Measurements from ENCODE around the gene BCAP31. TPM values are rescaled to one million over a fixed set of nuclear protein-coding genes. Genes with fewer than 3 reads are reported as not detected.

BCAP31 gene
- total RNA-seq, 1 donor from 2014 or later = 83.0 TPM

GRCh38 chrX:153726286-153727122 is 2.3 kb upstream of the BCAP31 start:
- Histone ChIP-seq H3K27me3 (ENCODE audit: control insufficient read depth in 3 of 3, insufficient read depth in 3 of 3, low read length in 3 of 3) (no peaks in the 10 kb centered on the region), H3K36me3 (ENCODE audit: control insufficient read depth in 3 of 3, insufficient read depth in 3 of 3, low read length in 3 of 3) (peaks cover 2 to 4% (median 4%) of the 10 kb centered on the region in 3 donors), H3K9ac (ENCODE audit: low read depth in 1 of 3, low read length in 3 of 3) (peak overlapping the region; percentile 62 to 86 (median 70)), H3K4me1 (ENCODE audit: control insufficient read depth in 3 of 3, insufficient read depth in 3 of 3, low read length in 3 of 3) (peaks cover 45 to 55% (median 53%) of the 10 kb centered on the region in 3 donors), H3K9me3 (ENCODE audit: control insufficient read depth in 3 of 3, low read length in 3 of 3) (no peaks in the 10 kb centered on the region), H3K4me3 (ENCODE audit: low read length in 3 of 3) (peak overlapping the region; percentile 43 to 65 (median 56)), H3K27ac (ENCODE audit: low read depth, low read length) (peak overlapping the region; percentile 92)

- H3K27me3 ChIP-seq (ENCODE audit: control insufficient read depth in 3 of 3, insufficient read depth in 3 of 3, low read length in 3 of 3) = no peaks in the 10 kb centered on the region
- H3K9ac ChIP-seq (ENCODE audit: low read depth in 1 of 3, low read length in 3 of 3) = peak overlapping the region; percentile 62 to 86 (median 74)
- H3K27ac ChIP-seq (ENCODE audit: low read depth, low read length) = peak overlapping the region; percentile 92
- peaks cover 45 to 55% (median 53%) of the 10 kb centered on the region in 3 donors for H3K4me1 ChIP-seq (ENCODE audit: control insufficient read depth in 3 of 3, insufficient read depth in 3 of 3, low read length in 3 of 3)
- H3K36me3 ChIP-seq (ENCODE audit: control insufficient read depth in 3 of 3, insufficient read depth in 3 of 3, low read length in 3 of 3) = peaks cover 4% of the 10 kb centered on the region in 3 donors
- H3K4me3 ChIP-seq (ENCODE audit: low read length in 3 of 3) = peak overlapping the region in 2 of 3 donors; percentile 65 to 75
- no peaks in the 10 kb centered on the region for H3K9me3 ChIP-seq (ENCODE audit: control insufficient read depth in 3 of 3, low read length in 3 of 3)
Measured at GRCh38 chrX:153725832-153726285, 1.7 kb upstream of the BCAP31 start.

- H3K27ac ChIP-seq (ENCODE audit: low read depth, low read length) = peak overlapping the region; percentile 92
- peak overlapping the region; percentile 59 to 75 (median 65) for H3K4me3 ChIP-seq (ENCODE audit: low read length in 3 of 3)
- peaks cover 45 to 55% (median 53%) of the 10 kb centered on the region in 3 donors for H3K4me1 ChIP-seq (ENCODE audit: control insufficient read depth in 3 of 3, insufficient read depth in 3 of 3, low read length in 3 of 3)
- no peaks in the 10 kb centered on the region for H3K9me3 ChIP-seq (ENCODE audit: control insufficient read depth in 3 of 3, low read length in 3 of 3)
- peak overlapping the region; percentile 74 to 86 (median 75) for H3K9ac ChIP-seq (ENCODE audit: low read depth in 1 of 3, low read length in 3 of 3)
- H3K27me3 ChIP-seq (ENCODE audit: control insufficient read depth in 3 of 3, insufficient read depth in 3 of 3, low read length in 3 of 3) = no peaks in the 10 kb centered on the region
- peaks cover 7 to 8% (median 8%) of the 10 kb centered on the region in 3 donors for H3K36me3 ChIP-seq (ENCODE audit: control insufficient read depth in 3 of 3, insufficient read depth in 3 of 3, low read length in 3 of 3)
Measured at GRCh38 chrX:153725039-153725831, 1.0 kb upstream of the BCAP31 start.

DNA sequence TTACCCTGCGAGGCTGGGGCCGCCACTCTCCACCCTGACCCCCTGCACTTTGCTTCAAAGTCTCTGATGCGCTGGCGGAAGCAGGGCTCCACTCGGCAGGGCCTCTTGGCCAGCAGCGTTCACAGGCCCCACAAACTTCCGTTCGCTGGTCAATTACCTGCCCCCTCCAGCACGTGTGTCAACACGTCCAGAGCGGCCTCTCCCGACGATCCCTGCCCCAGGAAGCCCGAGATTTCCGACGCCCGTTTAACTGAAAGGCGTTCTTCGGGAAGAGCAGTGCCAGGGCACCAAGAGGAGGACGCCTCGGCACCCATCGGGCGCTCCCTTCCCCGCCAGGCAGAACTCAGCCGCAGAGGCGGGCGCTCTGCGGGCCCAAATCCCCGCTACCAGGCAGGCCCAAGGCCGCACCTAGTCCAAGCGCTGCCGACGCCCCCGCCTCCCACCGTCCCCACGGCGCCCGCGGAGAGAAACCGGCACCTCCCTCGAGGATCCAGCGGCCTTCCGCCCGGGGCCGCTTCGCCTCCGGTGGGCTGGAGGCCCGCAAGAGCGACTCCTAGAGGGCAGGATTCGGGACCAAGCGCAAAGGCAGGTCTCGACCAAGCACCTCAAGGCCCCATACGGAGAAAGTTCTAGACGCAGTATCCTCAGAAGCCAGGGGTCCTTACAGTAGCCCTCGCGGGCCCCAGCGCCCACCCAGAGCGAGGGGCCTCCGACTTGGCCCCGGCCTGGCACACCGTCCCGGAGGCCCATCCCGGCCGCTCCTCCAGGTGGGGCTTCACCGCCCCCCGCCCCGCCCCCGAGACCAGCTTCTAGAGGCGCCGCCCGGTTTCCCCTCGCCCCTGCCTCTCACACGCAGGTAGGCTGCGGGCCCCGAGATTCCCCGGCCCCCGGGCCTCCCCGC is 586 bp downstream of the BCAP31 start:
- H3K4me3 ChIP-seq (ENCODE audit: low read length in 3 of 3) = peak overlapping the region; percentile 62 to 69 (median 67)
- no peaks in the 10 kb centered on the region for H3K9me3 ChIP-seq (ENCODE audit: control insufficient read depth in 3 of 3, low read length in 3 of 3)
- no peaks in the 10 kb centered on the region for H3K27me3 ChIP-seq (ENCODE audit: control insufficient read depth in 3 of 3, insufficient read depth in 3 of 3, low read length in 3 of 3)
- H3K4me1 ChIP-seq (ENCODE audit: control insufficient read depth in 3 of 3, insufficient read depth in 3 of 3, low read length in 3 of 3) = peaks cover 41 to 53% (median 49%) of the 10 kb centered on the region in 3 donors
- peak overlapping the region; percentile 92 for H3K27ac ChIP-seq (ENCODE audit: low read depth, low read length)
- peaks cover 14 to 22% (median 15%) of the 10 kb centered on the region in 3 donors for H3K36me3 ChIP-seq (ENCODE audit: control insufficient read depth in 3 of 3, insufficient read depth in 3 of 3, low read length in 3 of 3)
- H3K9ac ChIP-seq (ENCODE audit: low read depth in 1 of 3, low read length in 3 of 3) = peak overlapping the region; percentile 69 to 83 (median 80)

DNA sequence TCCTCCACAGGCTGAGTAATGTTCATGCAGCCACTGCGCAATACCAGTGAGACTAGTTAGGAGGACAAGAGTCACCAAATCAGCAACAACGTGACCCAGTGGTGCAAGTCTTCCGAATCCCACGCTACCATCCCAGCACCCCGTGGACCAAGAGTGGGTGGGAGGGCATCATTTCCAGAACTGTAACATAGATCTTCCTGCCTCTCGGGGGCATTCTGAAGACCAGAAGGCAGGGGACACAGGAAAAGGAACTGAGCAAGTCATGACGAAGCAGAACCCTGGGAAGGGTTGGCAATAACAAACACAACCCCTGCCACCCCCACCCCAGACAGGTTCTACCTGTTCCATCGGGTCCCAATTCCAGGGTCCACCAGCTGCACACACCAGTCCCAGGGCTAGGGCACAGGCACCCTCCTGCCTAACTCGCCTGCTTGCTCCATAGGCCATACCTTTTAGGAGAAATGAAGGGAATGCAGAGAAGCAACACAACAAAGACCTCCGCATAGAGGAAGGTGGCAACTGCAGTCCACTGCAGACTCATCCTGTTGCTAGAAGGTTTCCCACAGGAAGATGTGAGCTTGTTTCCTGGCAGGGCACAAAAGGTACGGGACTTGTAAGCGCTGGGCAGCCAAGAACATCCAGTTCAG is 1.4 kb downstream of the BCAP31 start:
- peak overlapping the region; percentile 62 to 69 (median 67) for H3K4me3 ChIP-seq (ENCODE audit: low read length in 3 of 3)
- no peaks in the 10 kb centered on the region for H3K9me3 ChIP-seq (ENCODE audit: control insufficient read depth in 3 of 3, low read length in 3 of 3)
- H3K27ac ChIP-seq (ENCODE audit: low read depth, low read length) = peak overlapping the region; percentile 92
- no peaks in the 10 kb centered on the region for H3K27me3 ChIP-seq (ENCODE audit: control insufficient read depth in 3 of 3, insufficient read depth in 3 of 3, low read length in 3 of 3)
- H3K9ac ChIP-seq (ENCODE audit: low read depth in 1 of 3, low read length in 3 of 3) = peak overlapping the region; percentile 69 to 83 (median 80)
- peaks cover 15 to 25% (median 18%) of the 10 kb centered on the region in 3 donors for H3K36me3 ChIP-seq (ENCODE audit: control insufficient read depth in 3 of 3, insufficient read depth in 3 of 3, low read length in 3 of 3)
- H3K4me1 ChIP-seq (ENCODE audit: control insufficient read depth in 3 of 3, insufficient read depth in 3 of 3, low read length in 3 of 3) = peaks cover 35 to 46% (median 42%) of the 10 kb centered on the region in 3 donors

- Histone ChIP-seq H3K9ac (ENCODE audit: low read depth in 1 of 3, low read length in 3 of 3) (no peak overlapping the region), H3K27me3 (ENCODE audit: control insufficient read depth in 3 of 3, insufficient read depth in 3 of 3, low read length in 3 of 3) (no peaks in the 10 kb centered on the region), H3K4me3 (ENCODE audit: low read length in 3 of 3) (no peak overlapping the region), H3K36me3 (ENCODE audit: control insufficient read depth in 3 of 3, insufficient read depth in 3 of 3, low read length in 3 of 3) (peaks cover 20 to 37% (median 27%) of the 10 kb centered on the region in 3 donors), H3K27ac (ENCODE audit: low read depth, low read length) (no peak overlapping the region), H3K4me1 (ENCODE audit: control insufficient read depth in 3 of 3, insufficient read depth in 3 of 3, low read length in 3 of 3) (peaks cover 9 to 15% (median 12%) of the 10 kb centered on the region in 3 donors), H3K9me3 (ENCODE audit: control insufficient read depth in 3 of 3, low read length in 3 of 3) (no peaks in the 10 kb centered on the region)
Measured at GRCh38 chrX:153719701-153720100, 4.5 kb downstream of the BCAP31 start.

DNA sequence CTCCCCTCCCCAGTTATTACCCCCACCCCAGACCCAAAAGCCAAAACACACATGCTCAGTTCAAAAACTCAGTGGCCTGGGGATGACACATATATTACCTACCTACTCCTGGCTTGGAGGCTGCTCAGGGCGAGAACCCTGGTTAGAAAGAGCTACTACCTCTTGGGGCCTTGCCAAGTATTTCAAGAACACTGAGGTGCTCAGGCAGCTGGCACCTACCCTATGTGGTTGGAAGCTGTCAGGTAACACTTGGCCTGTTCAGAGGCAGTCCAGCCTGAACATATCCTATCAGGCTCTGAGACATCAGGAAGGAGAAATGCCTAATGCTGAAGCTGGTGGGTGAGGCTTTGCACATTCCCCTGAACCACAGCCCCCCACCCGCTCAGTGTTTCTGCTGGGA is 4.9 kb downstream of the BCAP31 start:
- no peak overlapping the region for H3K9ac ChIP-seq (ENCODE audit: low read depth in 1 of 3, low read length in 3 of 3)

DNA sequence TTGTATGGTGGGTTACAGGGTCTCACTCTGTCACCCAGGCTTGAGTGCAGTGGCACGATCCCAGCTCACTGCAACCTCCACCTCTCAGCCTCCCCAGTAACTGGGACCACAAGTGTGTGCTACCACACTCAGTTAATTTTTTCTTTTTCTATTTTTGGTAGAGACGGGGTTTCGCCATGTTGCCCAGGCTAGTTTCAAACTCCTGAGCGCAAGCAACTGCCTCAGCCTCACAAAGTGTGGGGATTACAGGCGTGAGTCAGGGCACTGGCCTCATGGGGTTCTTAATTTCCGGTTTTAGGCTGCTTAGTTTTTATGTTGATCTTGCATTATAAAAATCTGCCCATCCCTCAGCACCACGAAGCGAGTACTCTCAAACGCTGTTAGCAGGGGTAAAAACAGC is 6.7 kb downstream of the BCAP31 start:
- peaks cover 0 to 6% (median 2%) of the 10 kb centered on the region in 3 donors for H3K4me1 ChIP-seq (ENCODE audit: control insufficient read depth in 3 of 3, insufficient read depth in 3 of 3, low read length in 3 of 3)
- no peak overlapping the region for H3K27ac ChIP-seq (ENCODE audit: low read depth, low read length)
- no peaks in the 10 kb centered on the region for H3K27me3 ChIP-seq (ENCODE audit: control insufficient read depth in 3 of 3, insufficient read depth in 3 of 3, low read length in 3 of 3)
- peaks cover 20 to 39% (median 29%) of the 10 kb centered on the region in 3 donors for H3K36me3 ChIP-seq (ENCODE audit: control insufficient read depth in 3 of 3, insufficient read depth in 3 of 3, low read length in 3 of 3)
- H3K9ac ChIP-seq (ENCODE audit: low read depth in 1 of 3, low read length in 3 of 3) = no peak overlapping the region
- H3K9me3 ChIP-seq (ENCODE audit: control insufficient read depth in 3 of 3, low read length in 3 of 3) = no peaks in the 10 kb centered on the region
- no peak overlapping the region for H3K4me3 ChIP-seq (ENCODE audit: low read length in 3 of 3)

More for the DNA sequence above, 4.9 kb downstream of the BCAP31 start:
- H3K36me3 ChIP-seq (ENCODE audit: control insufficient read depth in 3 of 3, insufficient read depth in 3 of 3, low read length in 3 of 3) = peaks cover 20 to 37% (median 29%) of the 10 kb centered on the region in 3 donors
- no peak overlapping the region for H3K27ac ChIP-seq (ENCODE audit: low read depth, low read length)
- peaks cover 9 to 15% (median 12%) of the 10 kb centered on the region in 3 donors for H3K4me1 ChIP-seq (ENCODE audit: control insufficient read depth in 3 of 3, insufficient read depth in 3 of 3, low read length in 3 of 3)
- H3K9me3 ChIP-seq (ENCODE audit: control insufficient read depth in 3 of 3, low read length in 3 of 3) = no peaks in the 10 kb centered on the region
- no peak overlapping the region for H3K4me3 ChIP-seq (ENCODE audit: low read length in 3 of 3)
- no peaks in the 10 kb centered on the region for H3K27me3 ChIP-seq (ENCODE audit: control insufficient read depth in 3 of 3, insufficient read depth in 3 of 3, low read length in 3 of 3)

DNA sequence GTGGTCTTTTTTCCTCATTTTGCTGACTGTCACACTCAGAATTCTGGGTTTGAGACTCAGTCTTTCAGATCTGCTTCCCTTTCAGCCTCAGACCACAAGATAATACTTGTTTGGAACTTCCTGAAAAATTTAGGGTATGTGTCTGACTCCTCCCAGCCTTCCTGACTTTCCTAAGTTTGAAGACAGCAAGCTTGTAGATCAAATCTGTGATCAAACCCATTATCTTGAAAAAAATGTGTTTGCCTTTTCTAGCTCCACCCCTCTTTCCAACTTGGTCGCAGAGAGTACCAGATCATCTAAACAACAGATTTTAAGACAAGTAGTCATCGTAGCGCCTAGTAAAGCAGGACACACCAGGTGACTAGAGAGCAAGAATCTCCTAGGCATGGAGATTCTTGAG is 9.9 kb downstream of the BCAP31 start:
- H3K9me3 ChIP-seq (ENCODE audit: control insufficient read depth in 3 of 3, low read length in 3 of 3) = no peaks in the 10 kb centered on the region
- no peaks in the 10 kb centered on the region for H3K27me3 ChIP-seq (ENCODE audit: control insufficient read depth in 3 of 3, insufficient read depth in 3 of 3, low read length in 3 of 3)
- H3K9ac ChIP-seq (ENCODE audit: low read depth in 1 of 3, low read length in 3 of 3) = no peak overlapping the region
- H3K36me3 ChIP-seq (ENCODE audit: control insufficient read depth in 3 of 3, insufficient read depth in 3 of 3, low read length in 3 of 3) = peaks cover 6 to 24% (median 17%) of the 10 kb centered on the region in 3 donors
- peaks cover 3 to 20% (median 20%) of the 10 kb centered on the region in 3 donors for H3K4me1 ChIP-seq (ENCODE audit: control insufficient read depth in 3 of 3, insufficient read depth in 3 of 3, low read length in 3 of 3)
- no peak overlapping the region for H3K27ac ChIP-seq (ENCODE audit: low read depth, low read length)
- H3K4me3 ChIP-seq (ENCODE audit: low read length in 3 of 3) = no peak overlapping the region

Measured in skeletal muscle tissue (tissue), 4 donors.